IMR-90 (cell line): ENCODE results near the gene SLC35C1. TPM values are rescaled to one million over a fixed set of nuclear protein-coding genes. Genes with fewer than 3 reads are reported as not detected.

Experiments used
- ATAC-seq: fragments of 200-7000 bp; cut with Tn5 transposase; 2 replicates; pipeline ENCODE4 v1.9.1; 2020; ENCODE audit warnings: low read depth, mild to moderate bottlenecking, moderate library complexity
- BruUV-seq: library from RNA; stranded (reverse); fragments of 400-500 nt; replicated peaks from 2 replicates; lab custom pipeline; 2021; lab: Mats Ljungman, UMichigan
- CTCF ChIA-PET: fragments of 300-600 bp; formaldehyde crosslinking; extraction: SDS; loops from one replicate; lab custom pipeline; 2021; ENCODE audit warnings: antibody characterized with exemption; lab: Yijun Ruan, JAX
- POLR2A ChIA-PET: fragments of 300-600 bp; sonication (Branson Sonifier 250); formaldehyde crosslinking; loops from one replicate; lab custom pipeline; 2022; ENCODE audit warnings: antibody characterized with exemption; ENCODE audit not compliant: unreplicated experiment; lab: Charles Lee
- DNase-seq: peaks from one replicate; pipeline ENCODE4 v3.0.0; 2013
- H2AFZ ChIP-seq: replicated peaks from 2 replicates; pipeline ENCODE3; 2013; ENCODE audit warnings: low read length, mild to moderate bottlenecking; ENCODE audit not compliant: poor library complexity
- H2AK5ac ChIP-seq: 2 replicates; pipeline ENCODE4 v1.6.1; 2013; ENCODE audit warnings: low read depth, low read length, inconsistent platforms
- H2AK9ac ChIP-seq: replicated peaks from 2 replicates; pipeline ENCODE3; 2013; ENCODE audit warnings: mild to moderate bottlenecking, low read depth, low read length, moderate library complexity; ENCODE audit not compliant: poor library complexity
- H2BK120ac ChIP-seq: 2 replicates; pipeline ENCODE4 v1.6.1; 2013; ENCODE audit warnings: low read depth, low read length, inconsistent platforms
- H2BK15ac ChIP-seq: 3 replicates; pipeline ENCODE4 v1.6.1; 2013; ENCODE audit warnings: low read depth, low read length, inconsistent platforms
- H2BK20ac ChIP-seq: 2 replicates; pipeline ENCODE4 v1.6.1; 2013; ENCODE audit warnings: low read depth, mild to moderate bottlenecking, inconsistent platforms, low read length, moderate library complexity
- H2BK5ac ChIP-seq: 2 replicates; pipeline ENCODE4 v1.6.1; 2013; ENCODE audit warnings: mild to moderate bottlenecking, low read depth, low read length, inconsistent platforms; ENCODE audit not compliant: poor library complexity, severe bottlenecking
- H3K14ac ChIP-seq: replicated peaks from 2 replicates; pipeline ENCODE4 v1.6.1; 2013; ENCODE audit warnings: low read depth, low read length, inconsistent platforms
- H3K18ac ChIP-seq: 2 replicates; pipeline ENCODE4 v1.6.1; 2013; ENCODE audit warnings: low read depth, low read length, control low read depth
- H3K23ac ChIP-seq: 2 replicates; pipeline ENCODE4 v1.6.1; 2013; ENCODE audit warnings: low read depth, low read length, inconsistent platforms
- H3K27ac ChIP-seq: 2 replicates; pipeline ENCODE4 v1.5.1; 2013; ENCODE audit warnings: mild to moderate bottlenecking, control low read depth, low read length; ENCODE audit not compliant: insufficient read depth
- H3K27me3 ChIP-seq: 2 replicates; pipeline ENCODE4 v1.6.1; 2013; ENCODE audit warnings: low read length; ENCODE audit not compliant: control insufficient read depth, insufficient read depth
- H3K36me3 ChIP-seq: 2 replicates; pipeline ENCODE4 v1.6.1; 2013; ENCODE audit warnings: low read length, mixed read lengths; ENCODE audit not compliant: control insufficient read depth, insufficient read depth
- H3K4ac ChIP-seq: 2 replicates; pipeline ENCODE4 v1.6.1; 2013; ENCODE audit warnings: low read depth, low read length, inconsistent platforms
- H3K4me1 ChIP-seq: 2 replicates; pipeline ENCODE4 v1.6.1; 2013; ENCODE audit warnings: low read length, mixed read lengths; ENCODE audit not compliant: control insufficient read depth, insufficient read depth
- H3K4me2 ChIP-seq: 2 replicates; pipeline ENCODE4 v1.6.1; 2013; ENCODE audit warnings: low read depth, mild to moderate bottlenecking, control low read depth, low read length, moderate library complexity
- H3K4me3 ChIP-seq: 2 replicates; pipeline ENCODE4 v1.5.1; 2013; ENCODE audit warnings: low read depth, mild to moderate bottlenecking, control low read depth, low read length, moderate library complexity; ENCODE audit not compliant: insufficient read depth
- H3K56ac ChIP-seq: 2 replicates; pipeline ENCODE4 v1.6.1; 2013; ENCODE audit warnings: low read length, inconsistent platforms; ENCODE audit not compliant: insufficient read depth; ENCODE audit errors: extremely low read depth
- H3K79me1 ChIP-seq, 2 experiments: 2 replicates each; pipeline ENCODE4 v1.6.1; 2013; ENCODE audit warnings: low read length in 2 of 2, inconsistent platforms in 1 of 2, low read depth in 1 of 2
- H3K9ac ChIP-seq: 2 replicates; pipeline ENCODE4 v1.6.1; 2013; ENCODE audit warnings: low read depth, low read length, control low read depth
- H3K9me1 ChIP-seq: 2 replicates; pipeline ENCODE4 v1.6.1; 2013; ENCODE audit warnings: low read length, inconsistent platforms; ENCODE audit not compliant: insufficient read depth
- H3K9me3 ChIP-seq: 2 replicates; pipeline ENCODE4 v1.6.1; 2013; ENCODE audit warnings: low read length; ENCODE audit not compliant: control insufficient read depth, insufficient read depth
- H4K20me1 ChIP-seq: 2 replicates; pipeline ENCODE4 v1.6.1; 2013; ENCODE audit warnings: low read length, inconsistent platforms; ENCODE audit not compliant: insufficient read depth
- H4K5ac ChIP-seq: 2 replicates; pipeline ENCODE4 v1.6.1; 2013; ENCODE audit warnings: mild to moderate bottlenecking, low read depth, low read length, control low read depth
- H4K8ac ChIP-seq, 2 experiments: 2 replicates each; pipeline ENCODE4 v1.6.1; 2013; ENCODE audit warnings: low read depth in 2 of 2, low read length in 2 of 2, control low read depth in 1 of 2, inconsistent platforms in 1 of 2
- H4K91ac ChIP-seq: 2 replicates; pipeline ENCODE4 v1.6.1; 2013; ENCODE audit warnings: low read depth, low read length, inconsistent platforms; ENCODE audit not compliant: insufficient read depth
- FOS ChIP-seq: fragments of 150-350 bp; IDR thresholded peaks from 2 replicates; pipeline ENCODE4 v1.6.1; 2016; ENCODE audit warnings: low read depth, low read length
- MAFK ChIP-seq: IDR thresholded peaks from 2 replicates; pipeline ENCODE4 v1.6.1; 2012; ENCODE audit warnings: low read depth, low read length, improper control_type of control experiment
- MAZ ChIP-seq: IDR thresholded peaks from 2 replicates; pipeline ENCODE4 v1.6.1; 2012; ENCODE audit warnings: low read depth, mild to moderate bottlenecking, low read length, improper control_type of control experiment, moderate library complexity, borderline replicate concordance
- MXI1 ChIP-seq: IDR thresholded peaks from 2 replicates; pipeline ENCODE4 v1.6.1; 2012; ENCODE audit warnings: low read depth, mild to moderate bottlenecking, low read length, moderate library complexity, borderline replicate concordance
- POLR2A ChIP-seq: IDR thresholded peaks from 2 replicates; pipeline ENCODE4 v1.6.1; 2012; ENCODE audit warnings: mild to moderate bottlenecking, low read depth, low read length
- RAD21 ChIP-seq: IDR thresholded peaks from 2 replicates; pipeline ENCODE4 v1.6.1; 2012; ENCODE audit warnings: low read length, improper control_type of control experiment
- RFX5 ChIP-seq: IDR thresholded peaks from 2 replicates; pipeline ENCODE4 v1.8.0; 2012; ENCODE audit warnings: low read depth, mild to moderate bottlenecking, low read length, moderate library complexity
- SMC3 ChIP-seq: fragments of 150-350 bp; IDR thresholded peaks from 2 replicates; pipeline ENCODE4 v1.6.1; 2016; ENCODE audit warnings: low read depth, mild to moderate bottlenecking, antibody characterized with exemption, low read length, moderate library complexity
- WGBS, 2 experiments: methylation state at CpG; one replicate each; pipeline versions ENCODE4 v1.1.5 to v1.1.7; 2013; ENCODE audit warnings: missing lambda C conversion rate in 2 of 2; ENCODE audit not compliant: insufficient read length in 1 of 2; ENCODE audit errors: extremely low coverage in 2 of 2; 5-methylcytosine and 5-hydroxymethylcytosine counted together
- dilution Hi-C: fragments of 300-500 bp; cut with HindIII; formaldehyde crosslinking; loops from one replicate; pipeline ENCODE4 v1.14.3; 2018; ENCODE audit warnings: low sequenced_read_pairs; ENCODE audit not compliant: unreplicated experiment
- in situ Hi-C: fragments of 300-500 bp; cut with MboI; formaldehyde crosslinking; loops from 3 replicates; pipeline ENCODE4 v1.14.3; 2019; ENCODE audit warnings: low sequenced_read_pairs, inconsistent platforms, mixed read lengths
- intact Hi-C: fragments of 100-400 bp; cut with micrococcal nuclease; formaldehyde crosslinking; loops from 2 replicates; pipeline ENCODE4 v1.10.0; 2022
- polyA plus RNA-seq, 3 experiments: library from polyadenylated mRNA; depleted of rRNA; stranded (reverse); fragments of >200 nt; gene quantifications; 2 replicates each; pipeline ENCODE4 v1.2.3, GENCODE V29; 2012; ENCODE audit warnings: low replicate concordance in 1 of 3
- total RNA-seq: library from RNA; depleted of rRNA; stranded (reverse); fragments of >200 nt; gene quantifications from 2 replicates; pipeline ENCODE4 v1.2.3, GENCODE V29; 2012
- TF ChIP-seq, protein P1 (sequence below): conservative IDR thresholded peaks from 2 replicates; pipeline ENCODE4 v1.5.1; 2012; ENCODE audit warnings: mild to moderate bottlenecking, low read depth, low read length, improper control_type of control experiment
- TF ChIP-seq, protein P2 (sequence below): fragments of 150-350 bp; IDR thresholded peaks from 2 replicates; pipeline ENCODE4 v1.6.1; 2017; ENCODE audit warnings: mild to moderate bottlenecking, antibody characterized with exemption, low read length, low read depth
- TF ChIP-seq, protein P3 (sequence below): fragments of 150-350 bp; IDR thresholded peaks from 2 replicates; pipeline ENCODE4 v1.6.1; 2016; ENCODE audit warnings: low read depth, mild to moderate bottlenecking, low read length, moderate library complexity, borderline replicate concordance

Gene SLC35C1
- total and polyA plus RNA-seq, 2 of the 4 experiments (the other 2 are of a cell fraction), result 4.3 to 27.1 TPM

DNA sequence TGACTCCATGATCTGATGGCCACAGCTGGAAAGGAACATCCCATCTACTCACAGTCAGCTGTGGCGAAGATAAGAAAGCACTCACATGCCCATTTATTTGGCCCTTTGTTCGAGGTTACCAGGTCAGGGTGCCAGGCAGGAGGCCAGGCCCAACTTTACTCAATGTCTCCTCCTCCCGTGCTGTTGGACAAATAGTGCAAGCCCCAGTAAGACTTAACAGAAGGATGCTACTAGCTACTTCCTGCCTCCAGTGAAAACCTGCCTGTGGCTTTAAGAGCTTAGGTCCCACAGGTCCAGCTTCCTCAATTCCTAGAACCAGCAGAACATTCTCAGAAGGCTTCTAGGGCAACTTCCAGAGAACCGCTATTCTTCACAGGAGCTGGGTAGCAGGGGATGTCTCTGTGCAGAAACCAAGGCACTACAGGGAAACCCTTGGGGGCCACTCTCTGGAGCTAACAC is 29.4 kb downstream of the SLC35C1 start:
- no peak overlapping the region for H3K4ac ChIP-seq
- H4K8ac ChIP-seq, result no peak overlapping the region
- no peaks in the 10 kb centered on the region for H3K9me1 ChIP-seq
- H4K20me1 ChIP-seq, result no peaks in the 10 kb centered on the region
- H3K9me3 ChIP-seq, result no peaks in the 10 kb centered on the region
- no peak overlapping the region for H2BK120ac ChIP-seq
- no peak overlapping the region for H2BK20ac ChIP-seq
- dilution Hi-C loops, result no loop called here
- no peak overlapping the region for H4K5ac ChIP-seq
- H2BK5ac ChIP-seq, result no peak overlapping the region
- H3K9ac ChIP-seq, result no peak overlapping the region
- no peak overlapping the region for H3K18ac ChIP-seq
- no peak overlapping the region for H3K4me2 ChIP-seq
- TF ChIP-seq SMC3, result no peak
- TF ChIP-seq POLR2A, result no peak
- no peak for TF ChIP-seq RAD21
- no peak for TF ChIP-seq RFX5
- TF ChIP-seq MAFK, result no peak
- TF ChIP-seq, protein P1, sequence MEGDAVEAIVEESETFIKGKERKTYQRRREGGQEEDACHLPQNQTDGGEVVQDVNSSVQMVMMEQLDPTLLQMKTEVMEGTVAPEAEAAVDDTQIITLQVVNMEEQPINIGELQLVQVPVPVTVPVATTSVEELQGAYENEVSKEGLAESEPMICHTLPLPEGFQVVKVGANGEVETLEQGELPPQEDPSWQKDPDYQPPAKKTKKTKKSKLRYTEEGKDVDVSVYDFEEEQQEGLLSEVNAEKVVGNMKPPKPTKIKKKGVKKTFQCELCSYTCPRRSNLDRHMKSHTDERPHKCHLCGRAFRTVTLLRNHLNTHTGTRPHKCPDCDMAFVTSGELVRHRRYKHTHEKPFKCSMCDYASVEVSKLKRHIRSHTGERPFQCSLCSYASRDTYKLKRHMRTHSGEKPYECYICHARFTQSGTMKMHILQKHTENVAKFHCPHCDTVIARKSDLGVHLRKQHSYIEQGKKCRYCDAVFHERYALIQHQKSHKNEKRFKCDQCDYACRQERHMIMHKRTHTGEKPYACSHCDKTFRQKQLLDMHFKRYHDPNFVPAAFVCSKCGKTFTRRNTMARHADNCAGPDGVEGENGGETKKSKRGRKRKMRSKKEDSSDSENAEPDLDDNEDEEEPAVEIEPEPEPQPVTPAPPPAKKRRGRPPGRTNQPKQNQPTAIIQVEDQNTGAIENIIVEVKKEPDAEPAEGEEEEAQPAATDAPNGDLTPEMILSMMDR, result no peak
- TF ChIP-seq, protein P2, sequence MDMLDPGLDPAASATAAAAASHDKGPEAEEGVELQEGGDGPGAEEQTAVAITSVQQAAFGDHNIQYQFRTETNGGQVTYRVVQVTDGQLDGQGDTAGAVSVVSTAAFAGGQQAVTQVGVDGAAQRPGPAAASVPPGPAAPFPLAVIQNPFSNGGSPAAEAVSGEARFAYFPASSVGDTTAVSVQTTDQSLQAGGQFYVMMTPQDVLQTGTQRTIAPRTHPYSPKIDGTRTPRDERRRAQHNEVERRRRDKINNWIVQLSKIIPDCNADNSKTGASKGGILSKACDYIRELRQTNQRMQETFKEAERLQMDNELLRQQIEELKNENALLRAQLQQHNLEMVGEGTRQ, result no peak
- no peak for TF ChIP-seq MAZ
- TF ChIP-seq, protein P3, sequence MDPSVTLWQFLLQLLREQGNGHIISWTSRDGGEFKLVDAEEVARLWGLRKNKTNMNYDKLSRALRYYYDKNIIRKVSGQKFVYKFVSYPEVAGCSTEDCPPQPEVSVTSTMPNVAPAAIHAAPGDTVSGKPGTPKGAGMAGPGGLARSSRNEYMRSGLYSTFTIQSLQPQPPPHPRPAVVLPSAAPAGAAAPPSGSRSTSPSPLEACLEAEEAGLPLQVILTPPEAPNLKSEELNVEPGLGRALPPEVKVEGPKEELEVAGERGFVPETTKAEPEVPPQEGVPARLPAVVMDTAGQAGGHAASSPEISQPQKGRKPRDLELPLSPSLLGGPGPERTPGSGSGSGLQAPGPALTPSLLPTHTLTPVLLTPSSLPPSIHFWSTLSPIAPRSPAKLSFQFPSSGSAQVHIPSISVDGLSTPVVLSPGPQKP, result no peak
- no peak for TF ChIP-seq FOS
- TF ChIP-seq MXI1, result no peak
- no peak overlapping the region for H2AFZ ChIP-seq
- DNase-seq (no peak), ATAC-seq (no peak)
- POLR2A ChIA-PET, result no interaction called here
- no peaks in the 10 kb centered on the region for H3K36me3 ChIP-seq
- no peaks in the 10 kb centered on the region for H3K79me1 ChIP-seq
- 60% methylated on average over 1 of the region's 4 CpGs; no CpG with 5 or more reads in 1 of the 2 experiments for WGBS, 2 experiments
- H2BK15ac ChIP-seq, result no peak overlapping the region
- no peak overlapping the region for H3K27ac ChIP-seq
- no peak overlapping the region for H2AK9ac ChIP-seq
- no peak overlapping the region for H3K14ac ChIP-seq
- intact Hi-C loops, result no loop called here
- no peak overlapping the region for H4K91ac ChIP-seq
- no peaks in the 10 kb centered on the region for H3K4me1 ChIP-seq
- no peak overlapping the region for H3K23ac ChIP-seq
- in situ Hi-C loops, result no loop called here
- no peak overlapping the region for H2AK5ac ChIP-seq
- H3K56ac ChIP-seq, result no peak overlapping the region
- H3K27me3 ChIP-seq, result peaks cover 18% of the 10 kb centered on the region
- BruUV-seq, result no TSS peak
- H3K4me3 ChIP-seq, result no peak overlapping the region
- CTCF ChIA-PET, result no interaction called here
